Measurements from ENCODE around the gene FOXJ1. TPM values are rescaled to one million over a fixed set of nuclear protein-coding genes. Genes with fewer than 3 reads are reported as not detected.

The FOXJ1 gene
- polyA plus RNA-seq, 2 of the 4 experiments (the other 2 are of a cell fraction), result 0.09 to 0.50 TPM

- WGBS (ENCODE audit: missing lambda C conversion rate), result 79% methylated on average over 16 of the region's 16 CpGs
- no peak overlapping the region for H3K4me2 ChIP-seq
- no peak for FAIRE-seq
- ATAC-seq, result no peak
- DNase-seq (ENCODE audit: low read depth in 1 of 2, low spot score in 1 of 2), result no peak
- ChIA-PET POLR2A (no interaction called here), CTCF (interaction anchor here (1.7 to 38.7 kb wide), 3 partner anchors 13 to 139 kb away, joined by 5 to 755 read pairs (median 39); no protein-coding TSS in a partner anchor)
- H3K4me3 ChIP-seq, result no peak overlapping the region
- peaks cover 46% of the 10 kb centered on the region for H3K4me1 ChIP-seq
- H3K27ac ChIP-seq, result peak overlapping the region in 1 of 2 experiments; percentile 84; a peak in 3 of 6 replicates
- no peaks in the 10 kb centered on the region for H3K9me3 ChIP-seq
- TF ChIP-seq NPAS2 (CRISPR knock-in tag; IDR thresholded peaks at IDR 0.05; ENCODE audit: borderline replicate concordance) (no peak), POLR2AphosphoS2 (conservative IDR thresholded peaks at IDR 0.05; ENCODE audit: low read length) (no peak), EP300 (IDR thresholded peaks at IDR 0.05) (no peak), ELK1 (IDR thresholded peaks at IDR 0.05; ENCODE audit: low read depth, low read length) (no peak), MAZ (IDR thresholded peaks at IDR 0.05; ENCODE audit: borderline replicate concordance, low read depth, low read length) (no peak), NR3C1 (IDR thresholded peaks at IDR 0.05) (no peak), POLR2A (IDR thresholded peaks at IDR 0.05; ENCODE audit: low read length) (no peak), FOXS1 (CRISPR knock-in tag; IDR thresholded peaks at IDR 0.05) (no peak), ZSCAN20 (CRISPR knock-in tag; IDR thresholded peaks at IDR 0.05) (no peak), HOXB5 (CRISPR knock-in tag; IDR thresholded peaks at IDR 0.05) (no peak), SREBF2 (IDR thresholded peaks at IDR 0.05) (no peak), CBX2 (IDR thresholded peaks at IDR 0.05; ENCODE audit: borderline replicate concordance, low read depth) (no peak), MYC (IDR thresholded peaks at IDR 0.05; ENCODE audit: borderline replicate concordance, low read length) (no peak), ESRRA (IDR thresholded peaks at IDR 0.05; ENCODE audit: borderline replicate concordance, low read length) (no peak), MAFK (IDR thresholded peaks at IDR 0.05; ENCODE audit: partially characterized antibody) (no peak), JUN (IDR thresholded peaks at IDR 0.05) (no peak), KDM1A (IDR thresholded peaks at IDR 0.05; ENCODE audit: low read depth) (no peak), TP53 (CRISPR knock-in tag; IDR thresholded peaks at IDR 0.05) (no peak)
These were observed 4.6 kb downstream of the FOXJ1 start for GRCh38 chr17:76136276-76137000.

- Histone ChIP-seq H3K9me3 (no peaks in the 10 kb centered on the region), H3K4me1 (peaks cover 43% of the 10 kb centered on the region), H3K4me3 (no peak overlapping the region), H3K27ac (no peak overlapping the region), H3K4me2 (no peak overlapping the region)
- TF ChIP-seq NR3C1 (IDR thresholded peaks at IDR 0.05) (no peak), REST (IDR thresholded peaks at IDR 0.05) (no peak), HMGXB4 (CRISPR knock-in tag; IDR thresholded peaks at IDR 0.05; ENCODE audit: borderline replicate concordance) (no peak), NFE2L2 (conservative IDR thresholded peaks at IDR 0.05; ENCODE audit: low read length) (no peak), ZC3H11A (IDR thresholded peaks at IDR 0.05) (no peak), PHF8 (IDR thresholded peaks at IDR 0.05; ENCODE audit: borderline replicate concordance, low read depth) (no peak), HOXB13 (CRISPR knock-in tag; IDR thresholded peaks at IDR 0.05; ENCODE audit: low read depth) (no peak), FOSL2 (IDR thresholded peaks at IDR 0.05) (no peak), FOSL2 (CRISPR knock-in tag; IDR thresholded peaks at IDR 0.05) (no peak), TP53 (CRISPR knock-in tag; IDR thresholded peaks at IDR 0.05) (no peak), BCL3 (IDR thresholded peaks at IDR 0.05) (no peak), ZNF302 (CRISPR knock-in tag; IDR thresholded peaks at IDR 0.05) (no peak), NPAS2 (CRISPR knock-in tag; IDR thresholded peaks at IDR 0.05; ENCODE audit: borderline replicate concordance) (no peak), CHD4 (IDR thresholded peaks at IDR 0.05; ENCODE audit: borderline replicate concordance) (no peak)
- WGBS (ENCODE audit: missing lambda C conversion rate), result 85% methylated on average over 6 of the region's 8 CpGs
- CTCF ChIA-PET, result interaction anchor here (1.2 to 38.7 kb wide), 3 partner anchors 15 to 167 kb away, joined by 3 to 755 read pairs (median 39); no protein-coding TSS in a partner anchor
- FAIRE-seq (no peak), DNase-seq (ENCODE audit: low read depth in 1 of 2, low spot score in 1 of 2) (no peak), ATAC-seq (no peak)
- POLR2A ChIA-PET, result no interaction called here
These were observed 5.2 kb downstream of the FOXJ1 start for GRCh38 chr17:76135810-76136188.
